IPS-11a (cell line): ENCODE measurements around the gene GTPBP4.

ENCODE experiments used
- H3K4me3 ChIP-seq: one replicate; pipeline ENCODE4 v1.5.1; 2013; ENCODE audit warnings: low read depth, low read length, control low read depth

The GTPBP4 gene

GRCh38 chr10:966466-967235 lies 21.6 kb upstream of the GTPBP4 start:
- no peak overlapping the region for H3K4me3 ChIP-seq

GRCh38 chr10:968546-969199 lies 19.6 kb upstream of the GTPBP4 start:
- H3K4me3 ChIP-seq, result no peak overlapping the region

- no peak overlapping the region for H3K4me3 ChIP-seq
Observed at GRCh38 chr10:969473-970150, 18.6 kb upstream of the GTPBP4 start.

- no peak overlapping the region for H3K4me3 ChIP-seq
Observed at GRCh38 chr10:970311-971149, 17.7 kb upstream of the GTPBP4 start.

GRCh38 chr10:971150-971542 lies 17.1 kb upstream of the GTPBP4 start:
- no peak overlapping the region for H3K4me3 ChIP-seq

GRCh38 chr10:971613-972012 lies 16.6 kb upstream of the GTPBP4 start:
- no peak overlapping the region for H3K4me3 ChIP-seq

GRCh38 chr10:972763-973162 lies 15.5 kb upstream of the GTPBP4 start:
- H3K4me3 ChIP-seq, result no peak overlapping the region

- H3K4me3 ChIP-seq, result no peak overlapping the region
Observed at GRCh38 chr10:974038-974784, 14.0 kb upstream of the GTPBP4 start.

GRCh38 chr10:974785-975074 lies 13.5 kb upstream of the GTPBP4 start:
- no peak overlapping the region for H3K4me3 ChIP-seq

GRCh38 chr10:976316-976715 lies 11.9 kb upstream of the GTPBP4 start:
- no peak overlapping the region for H3K4me3 ChIP-seq

GRCh38 chr10:978826-979421 lies 9.3 kb upstream of the GTPBP4 start:
- no peak overlapping the region for H3K4me3 ChIP-seq

- H3K4me3 ChIP-seq, result no peak overlapping the region
Observed at GRCh38 chr10:980468-981093, 7.7 kb upstream of the GTPBP4 start.

- no peak overlapping the region for H3K4me3 ChIP-seq
Observed at GRCh38 chr10:983401-983800, 4.8 kb upstream of the GTPBP4 start.

- no peak overlapping the region for H3K4me3 ChIP-seq
Observed at GRCh38 chr10:983971-984655, 4.1 kb upstream of the GTPBP4 start.

GRCh38 chr10:985361-985760 lies 2.9 kb upstream of the GTPBP4 start:
- H3K4me3 ChIP-seq, result no peak overlapping the region

- no peak overlapping the region for H3K4me3 ChIP-seq
Observed at GRCh38 chr10:986137-986825, 2.0 kb upstream of the GTPBP4 start.

GRCh38 chr10:986881-987619 lies 1.2 kb upstream of the GTPBP4 start:
- H3K4me3 ChIP-seq, result peak overlapping the region; percentile 93

GRCh38 chr10:987620-987869 lies 689 bp upstream of the GTPBP4 start:
- peak overlapping the region; percentile 93 for H3K4me3 ChIP-seq
